BLaER1 treated with 17β-estradiol and CSF1 and Interleukin-3, amounts not matched to agents 10 nM and 100 nM (cell line): ENCODE results near the gene RABGAP1L.
"Not testable (repeated sequence)": the region's sequence is repeated elsewhere in the genome, so short reads cannot be mapped to it uniquely, and the experiment has no call there.

Source experiments
- H3K27ac ChIP-seq, 11 experiments: shearing (Covaris generic); formaldehyde crosslinking; 2 replicates each; pipeline ENCODE4 v1.8.1; 2022
- H3K27me3 ChIP-seq, 11 experiments: shearing (Covaris generic); formaldehyde crosslinking; 2 replicates each; pipeline ENCODE4 v1.8.1; 2022
- H3K36me3 ChIP-seq, 11 experiments: shearing (Covaris generic); formaldehyde crosslinking; 2 replicates each; pipeline ENCODE4 v1.8.1; 2022
- H3K4me1 ChIP-seq, 10 experiments: shearing (Covaris generic); formaldehyde crosslinking; 2 replicates each; pipeline ENCODE4 v1.8.1; 2022
- H3K4me2 ChIP-seq, 11 experiments: shearing (Covaris generic); formaldehyde crosslinking; 2 replicates each; pipeline ENCODE4 v1.8.1; 2022
- H3K4me3 ChIP-seq, 10 experiments: shearing (Covaris generic); formaldehyde crosslinking; 2 replicates each; pipeline ENCODE4 v1.8.1; 2022
- H3K9ac ChIP-seq, 11 experiments: shearing (Covaris generic); formaldehyde crosslinking; 2 replicates each; pipeline ENCODE4 v1.8.1; 2022
- H3K9me3 ChIP-seq, 11 experiments: shearing (Covaris generic); formaldehyde crosslinking; replicated peaks in 1 of 11; 2 replicates each; pipeline ENCODE4 v1.8.1; 2022
- H4K20me1 ChIP-seq, 11 experiments: shearing (Covaris generic); formaldehyde crosslinking; 2 replicates each; pipeline ENCODE4 v1.8.1; 2022
- Cebpa-rat ChIP-seq, 11 experiments: shearing (Covaris generic); IDR thresholded peaks; 2 replicates each; pipeline ENCODE4 v1.8.1; 2022

RABGAP1L gene

DNA sequence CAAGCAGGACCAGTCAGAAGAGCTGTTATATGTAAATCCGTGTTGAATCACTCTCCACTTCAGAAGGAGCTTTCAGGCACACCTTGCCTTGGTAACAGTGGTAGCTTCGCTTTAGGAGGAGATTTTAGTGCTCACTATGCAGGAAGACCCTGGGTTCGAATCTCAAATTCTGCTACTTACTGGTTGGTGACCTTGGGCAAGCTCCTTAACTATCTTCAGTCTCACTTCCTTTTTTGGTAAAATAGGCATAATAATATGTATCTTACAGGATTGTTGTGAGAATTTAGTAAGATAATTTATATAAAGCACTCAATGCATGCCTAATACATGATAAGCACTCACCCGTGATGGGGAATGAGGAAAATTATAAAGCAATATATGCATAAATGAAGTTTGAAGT is 241.8 kb downstream of the RABGAP1L start:
- no peak for TF ChIP-seq Cebpa-rat (IDR thresholded peaks at IDR 0.05)
- H3K27ac ChIP-seq: no peak overlapping the region
- H4K20me1 ChIP-seq: no peaks in the 10 kb centered on the region
- peaks cover 0 to 17% (median 11%) of the 10 kb centered on the region in 11 experiments; a peak in 8 of 22 replicates for H3K9me3 ChIP-seq
- no peak overlapping the region for H3K4me3 ChIP-seq
- no peak overlapping the region for H3K9ac ChIP-seq
- H3K27me3 ChIP-seq: no peaks in the 10 kb centered on the region
- peaks cover 0 to 4% (median 0%) of the 10 kb centered on the region in 10 experiments; a peak in 1 of 20 replicates for H3K4me1 ChIP-seq
- H3K4me2 ChIP-seq: no peak overlapping the region
- H3K36me3 ChIP-seq: peaks cover 0 to 41% (median 11%) of the 10 kb centered on the region in 11 experiments; a peak in 14 of 22 replicates

DNA sequence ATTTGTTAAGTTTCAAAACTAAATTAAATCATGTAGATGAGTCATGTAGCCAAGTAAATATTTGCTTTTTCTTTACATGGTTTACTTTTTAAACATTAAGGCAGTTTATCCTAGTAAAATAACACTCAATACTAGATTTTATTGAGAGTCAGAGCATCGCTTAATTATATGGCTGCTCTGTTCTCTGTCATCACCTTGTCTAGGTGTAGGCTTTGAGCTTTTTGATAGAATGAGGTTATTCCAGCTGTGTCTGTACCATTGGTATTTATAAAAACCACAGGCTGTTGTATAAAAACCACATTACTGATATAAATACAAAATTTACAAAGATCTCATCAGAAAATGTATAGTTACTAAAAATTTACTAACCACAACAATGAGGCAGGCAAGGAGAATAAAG is 245.9 kb downstream of the RABGAP1L start:
- Histone ChIP-seq H3K36me3 (peaks cover 0 to 16% (median 0%) of the 10 kb centered on the region in 11 experiments; a peak in 5 of 22 replicates), H3K4me1 (no peaks in the 10 kb centered on the region), H3K27me3 (no peaks in the 10 kb centered on the region), H3K4me3 (no peak overlapping the region), H3K9me3 (peaks cover 0 to 4% (median 0%) of the 10 kb centered on the region in 11 experiments; a peak in 3 of 22 replicates), H3K4me2 (no peak overlapping the region), H3K27ac (no peak overlapping the region), H4K20me1 (no peaks in the 10 kb centered on the region), H3K9ac (no peak overlapping the region)
- TF ChIP-seq Cebpa-rat (IDR thresholded peaks at IDR 0.05): no peak

DNA sequence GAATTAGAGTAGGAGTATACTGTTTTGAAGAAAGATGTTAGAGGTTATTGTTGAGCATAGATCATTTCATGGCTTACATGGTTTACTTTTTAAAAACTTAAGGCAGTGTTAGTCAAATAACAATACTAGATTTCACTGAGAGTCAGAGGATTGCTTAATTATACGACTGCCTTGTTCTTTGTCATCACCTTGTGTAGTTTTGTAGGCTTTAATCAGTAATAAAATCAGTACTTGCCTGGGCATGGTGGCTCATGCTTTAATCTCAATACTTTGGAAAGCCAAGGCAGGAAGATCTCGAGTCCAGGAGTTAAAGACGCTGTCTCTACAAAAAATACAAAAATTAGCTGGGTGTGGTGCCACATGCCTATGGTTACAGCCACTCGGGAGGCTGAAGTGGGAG is 247.1 kb downstream of the RABGAP1L start:
- H3K4me3 ChIP-seq: no peak overlapping the region
- no peaks in the 10 kb centered on the region; a peak in 1 of 22 replicates for H3K9me3 ChIP-seq
- no peak overlapping the region for H3K27ac ChIP-seq
- no peak overlapping the region for H3K9ac ChIP-seq
- no peaks in the 10 kb centered on the region for H4K20me1 ChIP-seq
- no peaks in the 10 kb centered on the region for H3K4me1 ChIP-seq
- no peak for TF ChIP-seq Cebpa-rat (IDR thresholded peaks at IDR 0.05)
- no peak overlapping the region for H3K4me2 ChIP-seq
- H3K27me3 ChIP-seq: no peaks in the 10 kb centered on the region
- H3K36me3 ChIP-seq: peaks cover 0 to 5% (median 0%) of the 10 kb centered on the region in 11 experiments; a peak in 1 of 22 replicates

DNA sequence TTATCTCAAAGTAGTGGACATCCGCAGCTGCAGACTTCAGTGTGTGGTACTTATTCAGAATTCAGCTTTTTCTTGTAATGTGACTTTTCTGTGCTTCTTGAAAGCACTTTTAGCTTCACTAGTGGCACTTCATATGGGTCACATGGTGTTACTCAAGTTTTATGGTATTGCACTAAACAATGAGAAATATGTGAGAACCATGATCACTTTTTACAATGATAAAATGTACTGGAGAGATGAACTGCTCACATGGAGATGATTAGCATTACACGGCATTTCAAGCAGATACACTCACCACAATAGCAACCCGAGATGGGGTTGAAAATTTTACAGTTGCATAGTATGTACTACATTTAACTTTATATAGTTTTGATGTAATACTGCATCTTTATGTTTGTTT is 248.3 kb downstream of the RABGAP1L start:
- Histone ChIP-seq H3K36me3 (no peaks in the 10 kb centered on the region), H3K9me3 (no peaks in the 10 kb centered on the region; a peak in 1 of 22 replicates), H3K27me3 (no peaks in the 10 kb centered on the region), H4K20me1 (no peaks in the 10 kb centered on the region), H3K27ac (no peak overlapping the region), H3K4me3 (no peak overlapping the region), H3K9ac (no peak overlapping the region), H3K4me1 (no peaks in the 10 kb centered on the region), H3K4me2 (no peak overlapping the region)
- no peak for TF ChIP-seq Cebpa-rat (IDR thresholded peaks at IDR 0.05)

DNA sequence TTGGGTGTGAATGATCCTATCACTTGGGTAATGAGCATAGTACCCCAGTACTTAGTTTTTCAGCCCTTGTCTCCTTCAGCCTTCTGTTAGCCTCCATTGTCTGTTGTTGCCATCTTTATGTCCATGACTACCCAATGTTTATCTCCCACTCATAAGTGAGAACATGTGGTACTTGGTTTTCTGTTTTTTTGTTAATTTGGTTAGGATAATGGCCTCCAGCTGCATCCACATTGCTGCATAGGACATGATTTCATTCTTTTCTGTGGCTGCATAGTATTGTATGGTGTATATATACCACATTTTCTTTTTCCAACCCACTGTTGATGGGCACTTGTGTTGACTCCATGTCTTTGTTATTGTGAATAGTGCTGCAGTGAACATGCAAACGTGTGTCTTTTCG is 248.8 kb downstream of the RABGAP1L start:
- no peak overlapping the region for H3K4me2 ChIP-seq
- no peak for TF ChIP-seq Cebpa-rat (IDR thresholded peaks at IDR 0.05)
- no peaks in the 10 kb centered on the region; a peak in 1 of 22 replicates for H3K9me3 ChIP-seq
- H3K4me3 ChIP-seq: no peak overlapping the region
- H3K27me3 ChIP-seq: no peaks in the 10 kb centered on the region
- no peaks in the 10 kb centered on the region for H4K20me1 ChIP-seq
- no peaks in the 10 kb centered on the region for H3K36me3 ChIP-seq
- no peak overlapping the region for H3K9ac ChIP-seq
- H3K4me1 ChIP-seq: no peaks in the 10 kb centered on the region
- H3K27ac ChIP-seq: no peak overlapping the region

DNA sequence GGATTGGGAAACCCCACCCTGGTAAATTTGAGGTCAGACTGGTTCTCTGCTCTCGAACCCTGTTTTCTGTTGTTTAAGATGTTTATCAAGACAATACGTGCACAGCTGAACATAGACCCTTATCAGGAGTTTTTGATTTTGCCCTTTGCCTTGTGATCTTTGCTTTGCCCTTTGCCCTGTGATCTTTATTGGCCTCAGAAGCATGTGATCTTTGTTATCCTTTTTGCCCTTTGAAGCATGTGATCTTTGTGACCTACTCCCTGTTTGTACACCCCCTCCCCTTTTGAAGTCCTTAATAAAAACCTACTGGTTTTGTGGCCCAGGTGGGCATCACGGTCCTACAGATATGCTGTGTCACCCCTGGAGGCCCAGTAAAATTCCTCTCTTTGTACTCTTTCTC is 250.5 kb downstream of the RABGAP1L start:
- not testable (repeated sequence) for H4K20me1 ChIP-seq, H3K27me3 ChIP-seq, H3K9me3 ChIP-seq, H3K27ac ChIP-seq, H3K9ac ChIP-seq, H3K36me3 ChIP-seq, H3K4me1 ChIP-seq, H3K4me3 ChIP-seq, H3K4me2 ChIP-seq

DNA sequence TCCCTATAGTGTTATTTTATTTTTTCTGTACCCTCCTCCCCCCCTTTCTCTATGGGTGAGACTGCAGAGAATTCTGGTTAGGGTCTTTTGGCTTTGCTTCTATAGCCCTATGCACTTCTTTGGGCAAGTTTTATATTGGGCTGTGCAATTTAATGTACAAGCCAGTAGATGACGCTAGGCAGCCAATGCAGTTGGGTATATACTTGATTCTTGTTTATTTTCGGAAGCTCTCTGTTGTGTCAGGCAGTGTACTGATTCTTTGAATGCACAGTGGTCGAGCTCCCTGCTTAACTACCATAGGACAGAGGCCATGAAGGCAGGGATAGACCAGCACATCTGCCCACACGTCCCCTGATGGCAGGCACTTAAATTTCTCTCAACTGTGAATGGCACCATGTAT is 254.3 kb downstream of the RABGAP1L start:
- no peaks in the 10 kb centered on the region for H3K36me3 ChIP-seq
- no peaks in the 10 kb centered on the region for H3K4me1 ChIP-seq
- no peak overlapping the region for H3K27ac ChIP-seq
- no peak overlapping the region for H3K4me3 ChIP-seq
- no peak overlapping the region for H3K4me2 ChIP-seq
- no peaks in the 10 kb centered on the region for H4K20me1 ChIP-seq
- H3K9ac ChIP-seq: no peak overlapping the region
- no peaks in the 10 kb centered on the region for H3K27me3 ChIP-seq
- no peaks in the 10 kb centered on the region; a peak in 1 of 22 replicates for H3K9me3 ChIP-seq
- no peak for TF ChIP-seq Cebpa-rat (IDR thresholded peaks at IDR 0.05)

DNA sequence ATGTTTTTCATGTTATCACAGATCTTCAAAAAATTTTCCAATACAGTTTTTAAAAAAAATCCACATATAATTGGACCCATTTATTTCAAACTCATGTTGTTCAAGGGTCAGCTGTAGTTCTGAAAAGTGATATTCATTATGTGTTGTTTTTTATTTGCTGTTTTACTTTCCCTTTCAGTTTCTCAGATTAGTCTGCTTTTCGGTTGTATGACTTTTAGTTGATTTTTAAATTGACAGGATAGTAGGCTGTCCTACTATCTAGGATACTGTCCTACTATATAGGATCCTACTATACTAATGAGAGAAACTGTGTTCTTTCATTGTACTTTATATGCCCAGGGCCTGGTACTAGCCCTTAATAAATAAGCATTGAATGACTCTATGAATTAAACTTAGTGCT is 254.9 kb downstream of the RABGAP1L start:
- no peak overlapping the region for H3K27ac ChIP-seq
- TF ChIP-seq Cebpa-rat (IDR thresholded peaks at IDR 0.05): no peak
- no peaks in the 10 kb centered on the region; a peak in 1 of 22 replicates for H3K9me3 ChIP-seq
- no peak overlapping the region for H3K9ac ChIP-seq
- no peak overlapping the region for H3K4me3 ChIP-seq
- no peaks in the 10 kb centered on the region for H3K36me3 ChIP-seq
- no peaks in the 10 kb centered on the region for H3K27me3 ChIP-seq
- no peak overlapping the region for H3K4me2 ChIP-seq
- no peaks in the 10 kb centered on the region for H4K20me1 ChIP-seq
- no peaks in the 10 kb centered on the region for H3K4me1 ChIP-seq

DNA sequence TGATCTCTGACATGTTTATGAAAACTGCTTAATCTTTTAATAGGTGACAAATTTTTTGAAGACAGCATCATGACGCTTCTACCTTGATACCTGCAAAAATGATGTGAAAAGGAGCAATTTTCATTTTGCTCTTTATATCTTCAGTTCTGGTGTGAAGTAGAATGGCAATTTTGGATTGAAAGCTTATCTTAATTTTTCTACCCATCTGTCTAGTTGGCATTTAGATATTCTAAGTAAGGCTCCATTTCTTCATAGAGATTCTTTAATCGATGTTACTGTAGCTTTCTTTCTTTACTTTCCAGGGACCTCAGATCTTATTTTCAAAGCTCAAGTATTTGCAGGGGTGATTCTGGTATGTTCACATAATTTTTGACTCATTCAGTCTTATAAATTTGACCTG is 256.2 kb downstream of the RABGAP1L start:
- Histone ChIP-seq H3K9ac (no peak overlapping the region), H3K4me3 (no peak overlapping the region), H3K36me3 (no peaks in the 10 kb centered on the region), H3K4me2 (no peak overlapping the region), H3K27me3 (no peaks in the 10 kb centered on the region), H3K9me3 (no peaks in the 10 kb centered on the region), H3K27ac (no peak overlapping the region), H3K4me1 (no peaks in the 10 kb centered on the region), H4K20me1 (no peaks in the 10 kb centered on the region)
- TF ChIP-seq Cebpa-rat (IDR thresholded peaks at IDR 0.05): no peak

DNA sequence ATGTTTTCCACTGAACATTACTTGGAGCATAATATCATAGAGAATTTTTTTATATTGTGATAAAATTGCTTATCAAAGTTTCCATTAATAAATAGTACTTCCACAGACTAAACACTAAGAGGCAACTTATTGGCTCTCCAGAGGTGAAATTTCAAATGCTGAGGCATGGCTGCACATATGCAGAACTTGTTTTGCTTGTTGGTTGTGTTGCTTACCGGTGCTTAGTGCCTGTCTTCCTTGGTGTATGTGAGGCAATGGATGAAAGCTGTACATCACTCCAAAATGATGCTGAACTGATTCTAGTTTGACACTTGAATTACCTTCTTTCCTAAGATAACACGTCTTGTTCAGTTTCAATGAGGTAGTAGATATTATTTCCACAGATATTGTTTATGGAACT is 258.6 kb downstream of the RABGAP1L start:
- H3K4me3 ChIP-seq: no peak overlapping the region
- no peak overlapping the region for H3K4me2 ChIP-seq
- no peak for TF ChIP-seq Cebpa-rat (IDR thresholded peaks at IDR 0.05)
- H3K9ac ChIP-seq: no peak overlapping the region
- H3K9me3 ChIP-seq: no peaks in the 10 kb centered on the region
- no peaks in the 10 kb centered on the region for H3K27me3 ChIP-seq
- no peaks in the 10 kb centered on the region for H4K20me1 ChIP-seq
- H3K4me1 ChIP-seq: no peaks in the 10 kb centered on the region
- no peaks in the 10 kb centered on the region for H3K36me3 ChIP-seq
- H3K27ac ChIP-seq: no peak overlapping the region
